HG02870 (cell line): Measurements from ENCODE around the gene NCKAP5.
"Not testable (repeated sequence)": the region's sequence is repeated elsewhere in the genome, so short reads cannot be mapped to it uniquely, and the experiment has no call there.

Experiments used
- ATAC-seq: cut with Tn5 transposase; IDR thresholded peaks from one replicate; pipeline ENCODE4 v1.9.1; 2021; ENCODE audit warnings: mild to moderate bottlenecking, moderate library complexity; ENCODE audit not compliant: unreplicated experiment

The NCKAP5 gene

DNA sequence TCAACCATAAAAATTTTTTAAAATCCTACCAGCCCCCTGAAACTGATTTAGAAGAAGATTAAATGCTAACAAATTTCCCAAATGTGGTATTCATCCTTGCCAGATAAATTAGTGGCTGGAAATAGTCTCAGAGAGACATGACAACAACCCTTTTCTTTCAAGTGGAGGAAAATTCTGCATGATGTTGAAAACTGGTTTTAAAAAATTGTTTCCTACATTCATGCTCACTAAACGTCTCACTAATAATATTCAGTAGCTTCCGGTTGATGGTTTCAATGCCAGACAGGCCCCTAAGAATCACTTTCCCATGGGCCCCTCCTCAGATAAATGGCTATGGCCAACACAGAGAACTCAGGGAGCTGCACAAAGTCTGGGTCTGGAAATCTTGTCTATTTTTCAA lies 43.2 kb downstream of the NCKAP5 start:
- no peak for ATAC-seq

DNA sequence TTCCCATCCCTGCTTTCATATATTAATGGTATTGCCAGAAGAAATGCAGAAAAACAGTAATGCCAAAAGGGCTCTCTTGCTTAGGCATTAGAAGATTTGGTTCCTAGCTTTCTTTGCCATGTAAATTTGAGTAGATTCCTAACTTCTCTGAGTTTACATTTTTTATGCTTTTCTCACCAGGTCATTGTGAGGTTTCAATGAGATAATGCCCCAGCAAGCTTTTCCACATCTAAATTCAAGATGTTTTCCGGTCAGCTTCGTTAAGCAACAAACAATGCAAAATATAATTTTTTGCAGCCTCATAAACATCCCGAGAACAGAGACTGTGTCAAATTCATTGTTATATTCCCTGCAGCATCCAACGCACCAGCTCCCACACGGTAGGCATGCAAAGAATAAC lies 44.9 kb downstream of the NCKAP5 start:
- ATAC-seq, result no peak

DNA sequence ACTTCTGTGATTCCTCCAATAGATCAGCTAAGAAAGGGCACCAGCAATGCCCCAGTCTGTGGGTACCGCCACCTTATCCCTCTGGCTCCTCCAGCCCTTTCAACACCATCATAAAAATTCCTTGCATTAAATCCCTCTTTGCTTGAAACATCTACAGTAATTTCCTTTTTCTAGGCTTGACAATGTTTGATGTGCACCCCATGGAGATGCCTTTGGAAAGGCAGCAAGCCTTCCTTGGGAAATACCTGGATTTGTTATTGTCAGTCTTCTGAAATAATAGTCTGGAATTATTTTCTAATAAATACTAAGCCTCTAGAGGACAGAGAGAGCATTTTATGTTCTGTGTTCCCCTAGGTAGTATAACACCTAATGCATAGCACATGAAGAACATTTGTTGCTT lies 46.1 kb downstream of the NCKAP5 start:
- no peak for ATAC-seq

DNA sequence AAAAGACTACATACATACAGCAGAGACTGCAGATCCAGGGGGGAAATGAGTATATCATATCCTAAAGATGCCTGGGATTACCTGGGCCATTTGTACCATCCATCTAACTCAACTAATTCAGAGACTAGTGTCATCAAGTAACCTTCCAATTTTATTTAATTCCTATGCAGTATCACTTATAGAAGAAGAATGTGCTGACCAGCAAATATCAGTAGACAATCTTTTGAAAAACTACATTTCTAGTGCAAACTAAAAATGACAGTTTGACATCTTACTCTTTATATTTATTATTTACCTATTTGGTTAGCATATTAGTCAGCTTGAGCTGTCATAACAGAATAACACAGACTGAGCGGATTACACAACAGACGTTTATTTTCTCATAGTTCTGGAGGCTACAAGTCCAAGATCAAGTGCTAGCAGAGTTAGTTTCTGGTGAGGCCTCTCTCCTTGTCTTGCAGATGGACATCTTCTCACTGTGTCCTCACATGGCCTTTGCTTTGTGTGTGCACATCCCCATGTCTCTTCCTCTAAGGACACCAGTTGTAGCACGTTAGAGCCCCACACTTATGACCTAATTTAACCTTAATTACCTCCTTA lies 47.0 kb downstream of the NCKAP5 start:
- ATAC-seq, result no peak

DNA sequence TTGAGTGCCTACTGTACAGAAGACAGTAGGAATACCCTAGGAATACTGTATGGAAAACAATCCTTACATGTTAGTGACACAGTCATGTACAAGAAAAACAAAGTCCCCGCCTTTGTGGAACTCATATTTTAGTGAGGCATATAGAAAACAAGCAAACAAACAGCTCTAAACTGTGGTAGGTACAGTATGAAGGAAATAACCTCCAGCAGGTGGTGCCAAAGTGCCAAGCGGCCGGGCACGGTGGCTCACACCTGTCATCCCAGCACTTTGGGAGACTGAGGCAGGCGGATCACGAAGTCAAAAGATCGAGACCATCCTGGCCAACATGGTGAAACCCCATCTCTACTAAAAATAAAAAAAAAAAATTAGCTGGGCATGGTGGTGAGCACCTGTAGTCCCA lies 48.6 kb downstream of the NCKAP5 start:
- ATAC-seq, result not testable (repeated sequence)

DNA sequence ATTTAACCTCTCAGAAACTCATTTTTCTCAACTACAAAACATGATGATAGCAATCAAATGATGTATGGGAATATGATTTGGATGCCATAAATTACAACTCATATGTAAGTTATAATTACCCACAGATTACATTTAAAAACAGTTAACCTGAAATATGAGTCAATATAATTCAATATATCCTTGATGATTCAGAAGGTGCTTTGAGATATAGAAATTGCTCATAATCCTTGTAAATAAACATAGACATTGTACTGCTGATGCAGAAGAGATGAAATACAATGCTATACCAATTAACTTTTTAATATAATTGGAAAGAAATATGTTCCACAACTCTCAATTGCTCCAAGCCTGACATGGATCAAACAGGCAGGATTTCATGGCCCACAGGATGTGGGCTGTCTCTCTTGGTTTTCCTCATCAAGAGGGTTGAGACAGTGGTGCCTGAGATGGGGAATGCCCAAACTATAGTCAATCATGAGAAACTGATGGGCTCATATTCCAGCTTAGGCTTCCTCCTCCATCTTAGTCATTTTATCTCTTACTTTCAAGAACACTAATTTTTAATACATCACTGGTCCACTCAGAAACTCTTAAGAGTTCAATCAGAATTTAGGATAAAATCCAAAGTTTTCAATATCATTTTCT lies 49.4 kb downstream of the NCKAP5 start:
- ATAC-seq, result no peak

DNA sequence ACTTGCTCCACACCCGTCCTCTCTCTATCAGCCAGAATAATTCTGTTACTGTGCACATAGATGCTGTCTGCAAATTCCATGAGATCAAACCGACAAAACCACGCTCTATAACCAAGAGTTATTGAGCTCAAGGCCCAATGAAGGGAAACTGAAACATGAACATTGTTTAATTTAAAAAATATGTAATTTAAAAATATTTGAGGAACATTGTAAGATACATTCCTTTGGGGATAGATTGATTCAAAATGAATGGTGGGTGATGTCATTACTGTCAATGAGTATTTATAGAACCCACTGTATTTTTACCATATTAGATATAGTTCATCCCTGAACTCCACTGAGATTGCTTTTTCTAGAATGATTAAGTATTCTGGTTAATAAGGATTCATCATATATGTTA lies 50.4 kb downstream of the NCKAP5 start:
- ATAC-seq, result no peak

DNA sequence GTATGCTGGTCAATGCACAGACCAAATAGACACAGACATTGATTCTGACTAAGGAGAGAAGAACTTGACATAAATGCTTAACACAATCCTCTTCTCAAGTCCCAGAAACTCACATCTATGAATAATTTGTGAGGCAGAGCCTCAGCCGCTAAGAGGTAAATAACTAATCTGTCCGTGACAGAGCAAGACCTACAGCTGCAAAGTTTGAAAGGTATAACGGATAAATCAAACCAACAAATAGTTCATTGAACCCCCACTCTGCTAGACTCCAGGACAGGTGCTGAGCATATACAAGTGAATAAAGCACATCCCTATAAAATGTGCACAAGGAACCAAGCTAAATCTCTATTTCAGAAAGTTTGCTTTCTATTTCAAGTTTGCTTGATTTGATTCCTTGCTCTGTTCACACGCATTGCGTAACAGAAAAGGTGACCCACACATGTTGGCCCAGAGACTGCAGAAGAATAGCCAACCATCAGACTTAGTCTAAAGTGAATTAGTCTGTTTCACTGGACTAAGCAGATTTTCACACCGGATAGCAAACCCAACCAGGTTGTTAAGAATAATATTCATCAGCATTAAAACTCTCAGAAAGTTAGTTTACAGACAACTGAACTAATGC lies 51.7 kb downstream of the NCKAP5 start:
- no peak for ATAC-seq

DNA sequence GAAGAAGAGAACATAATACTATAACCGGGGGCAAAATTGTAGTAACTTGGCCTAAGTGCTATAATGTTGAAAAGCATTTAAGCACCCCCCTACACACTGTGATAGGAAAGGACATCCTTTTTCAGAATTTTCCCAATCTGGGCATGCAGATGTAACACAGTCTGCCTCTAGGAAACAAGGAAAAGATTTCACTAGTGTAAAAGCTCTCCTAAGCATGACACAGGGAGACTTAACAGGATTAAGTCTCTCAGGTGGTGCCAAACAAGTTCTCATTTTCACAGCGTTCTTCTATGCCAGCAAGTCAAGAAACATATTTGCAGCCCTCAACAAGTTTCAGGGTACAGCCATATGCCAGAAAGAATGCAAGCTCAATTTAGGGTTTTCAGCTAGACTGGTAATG lies 53.0 kb downstream of the NCKAP5 start:
- ATAC-seq, result no peak

DNA sequence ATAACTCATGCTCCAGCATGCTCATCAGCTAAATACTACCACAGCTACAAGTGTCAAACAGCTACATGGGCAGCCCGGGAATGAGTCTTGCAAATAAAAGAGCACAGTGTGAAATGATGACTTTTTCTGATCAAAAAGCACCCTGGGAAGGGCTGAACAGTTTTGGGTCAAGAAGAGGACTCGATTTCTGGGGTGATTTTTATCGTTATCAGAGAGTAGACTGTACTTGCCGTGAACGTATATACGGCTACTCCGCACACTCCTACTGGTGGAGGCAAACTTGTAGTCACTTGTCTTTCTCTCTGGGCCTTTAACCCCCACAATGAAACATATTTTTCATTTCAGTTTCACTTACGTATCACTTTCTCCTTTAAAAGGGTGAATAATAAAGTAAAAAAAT lies 54.4 kb downstream of the NCKAP5 start:
- ATAC-seq, result no peak

DNA sequence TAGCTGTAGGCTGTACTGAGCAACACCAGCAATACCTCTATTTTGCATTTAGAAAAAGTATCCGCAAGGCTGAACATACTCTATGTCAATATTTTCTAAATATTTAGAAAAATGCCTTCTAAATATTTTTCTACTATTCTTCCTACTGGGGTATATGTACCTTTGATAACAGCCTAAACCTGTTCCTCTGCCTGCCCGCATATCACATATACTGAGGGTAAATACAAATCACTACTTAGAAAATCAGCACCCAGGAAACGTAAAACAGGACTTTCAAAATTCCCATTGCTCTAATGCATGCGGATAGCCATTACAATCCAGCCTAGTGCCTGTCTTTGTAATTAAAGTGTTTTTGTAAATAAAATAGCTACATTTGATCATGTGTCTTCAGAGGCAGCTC lies 56.1 kb downstream of the NCKAP5 start:
- no peak for ATAC-seq

DNA sequence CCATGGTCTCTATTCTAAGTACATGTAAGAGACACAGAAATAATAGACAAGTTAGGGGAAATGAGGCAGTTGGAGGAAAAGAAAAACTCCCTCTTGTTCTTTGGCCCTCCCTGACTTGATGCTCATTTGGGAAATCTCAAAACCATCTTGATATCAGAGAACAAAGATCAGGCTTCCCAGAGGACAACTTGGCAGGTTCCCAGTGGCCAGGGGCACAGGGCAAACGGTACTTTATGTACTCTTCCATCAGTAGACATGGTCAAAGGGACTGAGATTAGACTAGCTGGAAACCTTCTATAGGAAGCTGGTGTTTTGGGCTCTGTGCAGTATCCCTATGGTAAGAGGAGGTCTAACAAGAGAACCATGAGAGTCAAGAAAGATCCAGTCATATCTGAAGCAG lies 56.6 kb downstream of the NCKAP5 start:
- no peak for ATAC-seq

DNA sequence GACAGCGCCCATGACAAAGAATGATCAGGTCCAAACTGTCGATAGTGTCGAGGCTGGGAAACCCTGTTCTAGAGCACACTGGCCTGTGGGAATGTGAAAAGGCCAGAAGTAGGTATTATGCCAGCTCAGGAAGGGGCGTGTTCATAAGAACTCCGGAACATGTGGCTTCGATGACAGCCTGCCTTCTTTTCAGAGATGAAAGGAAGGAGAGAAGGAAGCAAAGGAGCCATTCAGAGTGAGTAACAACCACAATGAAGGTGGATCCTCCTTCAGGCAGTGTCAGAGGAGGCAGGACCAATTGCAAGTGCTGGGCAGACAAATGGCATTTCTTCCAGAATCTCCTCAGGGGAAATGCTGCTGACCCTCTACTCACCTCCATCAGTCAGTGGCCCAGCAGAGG lies 58.5 kb downstream of the NCKAP5 start:
- ATAC-seq, result no peak

DNA sequence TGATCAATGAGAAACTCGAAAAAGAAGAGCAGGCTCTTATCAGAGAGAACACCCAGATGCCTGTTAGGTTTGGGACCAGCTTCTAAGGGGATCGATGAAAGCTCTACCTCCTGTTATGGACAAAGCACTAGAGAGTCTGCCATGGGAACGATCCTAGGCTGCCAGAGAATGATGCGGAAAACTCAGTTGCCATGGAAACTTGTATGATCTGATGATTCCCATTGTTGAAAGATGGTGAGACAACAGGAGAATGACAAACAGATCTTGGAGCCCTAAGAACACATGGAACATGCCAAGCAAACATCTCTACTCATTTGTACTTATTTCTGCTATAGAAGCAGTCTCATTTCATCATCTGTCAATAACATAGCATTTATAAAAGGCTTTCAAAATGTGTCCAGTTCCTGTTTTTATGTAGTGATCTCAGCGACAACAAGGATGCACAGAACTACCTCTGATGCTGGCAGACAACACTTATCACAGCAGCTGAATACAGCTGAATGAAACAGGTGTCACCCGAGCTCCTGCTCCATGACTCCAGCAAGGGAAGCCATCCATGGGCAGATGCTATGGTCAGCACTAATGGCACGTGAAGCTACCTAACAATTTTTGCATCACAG lies 59.6 kb downstream of the NCKAP5 start:
- ATAC-seq, result no peak

DNA sequence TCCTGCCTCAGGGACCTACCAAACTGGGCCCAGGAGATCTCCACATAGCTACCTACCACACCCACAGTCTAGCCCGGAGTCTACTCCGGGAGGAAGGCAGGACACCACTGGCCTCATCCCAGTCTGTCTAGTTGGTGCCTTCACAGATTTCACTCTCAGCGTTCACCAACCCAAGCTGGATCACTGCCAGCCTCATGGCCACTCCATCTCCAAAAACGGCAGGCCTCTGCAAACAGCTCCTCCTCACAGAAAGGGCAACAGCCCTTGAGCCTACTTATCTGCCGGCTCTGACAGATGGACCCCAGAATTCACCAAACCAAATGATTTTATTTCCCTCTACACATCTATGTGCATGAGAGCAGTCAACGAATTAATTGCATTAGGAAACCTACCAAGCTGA lies 61.3 kb downstream of the NCKAP5 start:
- no peak for ATAC-seq

DNA sequence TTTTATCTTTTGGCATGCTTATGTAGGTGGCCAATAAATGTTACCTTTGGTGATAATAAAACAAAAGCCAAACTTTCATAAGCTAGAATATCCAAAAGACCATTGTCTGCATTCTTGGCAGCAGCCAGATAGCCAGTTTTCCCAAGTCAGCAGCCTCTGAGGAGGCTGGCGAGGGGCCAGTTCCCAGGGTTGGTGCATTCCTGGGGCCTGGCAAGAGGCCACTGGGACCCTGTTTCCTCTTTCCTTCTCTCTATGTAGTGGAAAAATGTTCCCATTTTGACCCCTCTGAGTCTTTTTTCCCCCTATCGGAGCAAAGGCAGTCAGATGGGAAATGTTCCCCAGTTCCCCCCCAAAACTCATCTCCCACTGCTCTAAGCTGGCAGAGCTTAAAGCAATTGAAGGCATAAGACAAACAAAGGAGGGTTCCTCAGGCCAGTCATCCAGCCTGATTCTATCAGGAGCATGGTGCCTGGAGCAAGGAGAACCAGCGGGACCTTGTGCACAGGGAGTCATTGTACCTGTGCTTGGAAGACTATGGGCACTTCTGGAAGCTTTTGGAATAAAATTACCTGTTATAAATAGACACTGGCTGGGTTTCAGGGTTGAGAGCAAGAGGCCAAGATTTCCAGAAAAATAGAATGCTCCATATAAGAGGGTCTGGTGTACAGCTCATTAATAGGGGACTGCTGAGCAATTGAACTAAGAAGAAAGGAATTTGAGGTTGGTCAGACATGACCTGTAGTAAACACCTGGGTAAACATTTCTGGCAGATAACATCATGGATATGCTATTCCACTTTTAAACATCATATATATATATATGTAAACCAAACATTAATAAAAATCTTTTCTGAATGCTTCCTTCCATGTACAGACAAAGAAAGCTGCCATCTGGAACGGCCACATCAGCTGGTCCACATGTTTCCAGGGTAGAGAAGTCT lies 63.4 kb downstream of the NCKAP5 start:
- no peak for ATAC-seq

DNA sequence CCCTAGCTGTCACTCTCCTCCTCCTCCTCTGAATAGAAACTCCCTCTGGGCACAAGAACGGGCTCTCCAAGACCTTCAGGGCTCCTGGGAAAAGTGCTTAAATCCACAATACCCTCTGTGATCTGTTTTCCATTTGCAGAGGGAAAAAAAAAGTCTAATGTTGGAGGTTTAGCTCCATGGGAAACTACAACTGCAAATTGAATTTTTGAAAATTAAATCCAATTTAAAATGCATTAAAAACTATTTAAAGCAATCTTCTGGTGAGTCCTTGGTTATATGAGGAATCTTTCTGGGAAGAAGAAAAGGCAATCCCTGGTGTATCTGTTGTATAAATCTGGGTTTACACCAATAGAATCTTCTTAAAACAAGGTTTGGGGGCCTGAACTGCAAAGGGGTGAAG lies 64.3 kb downstream of the NCKAP5 start:
- no peak for ATAC-seq

DNA sequence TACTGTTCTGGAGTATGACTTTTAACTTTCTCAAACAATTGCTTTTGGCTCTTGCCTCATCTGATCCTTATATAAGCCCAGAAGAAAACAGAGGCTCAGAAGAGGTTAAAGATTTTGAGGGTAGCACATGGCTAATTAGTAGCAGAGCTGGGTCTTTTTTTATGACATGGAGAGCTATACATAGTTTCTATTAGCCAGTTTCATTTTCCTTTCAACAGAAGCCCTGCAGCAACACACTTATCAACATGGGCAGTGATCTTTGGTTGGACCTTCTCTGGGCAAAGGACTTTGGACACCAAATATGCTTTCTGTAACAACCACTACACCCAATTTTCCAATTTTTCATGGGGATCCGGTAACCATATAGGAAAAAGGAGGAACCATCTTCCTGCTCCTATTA lies 64.9 kb downstream of the NCKAP5 start:
- ATAC-seq, result peak; percentile 49

DNA sequence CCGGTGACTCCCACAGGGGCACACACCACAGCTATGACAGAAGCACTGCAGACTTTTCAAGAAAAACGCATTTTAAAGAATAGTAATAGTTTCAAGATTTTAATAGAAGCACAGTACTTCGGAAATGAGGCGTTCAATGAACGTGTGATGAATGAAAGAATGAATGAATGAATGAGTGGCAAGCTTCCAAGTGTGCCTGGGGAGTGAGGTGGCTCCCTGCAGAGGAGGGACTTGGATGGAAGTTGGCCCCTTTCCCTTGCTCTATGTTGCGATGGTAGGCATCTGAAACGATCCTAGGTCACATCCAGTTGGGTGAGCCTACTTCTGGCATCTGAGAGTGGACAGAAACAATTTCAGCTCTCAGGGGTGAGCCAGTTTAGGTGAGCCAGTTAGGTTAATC lies 65.6 kb downstream of the NCKAP5 start:
- ATAC-seq, result no peak

DNA sequence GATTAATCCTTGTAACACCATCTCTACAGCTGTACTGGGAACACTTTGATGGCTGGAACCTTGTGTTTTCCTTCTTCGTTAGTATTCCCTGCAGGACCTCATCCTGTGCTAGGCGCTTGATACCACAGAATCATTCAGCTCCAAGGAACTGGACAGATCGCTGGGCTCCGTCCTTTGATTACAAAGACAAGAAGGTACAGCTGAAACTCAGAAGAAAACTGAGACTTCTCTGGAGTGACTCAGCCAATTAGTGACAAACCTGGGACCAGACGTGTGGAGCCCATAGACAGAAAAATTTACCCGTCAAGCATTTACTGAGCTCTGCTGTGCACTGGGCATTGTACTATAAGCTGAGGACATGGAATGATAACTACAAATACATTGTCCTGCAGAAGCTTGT lies 67.3 kb downstream of the NCKAP5 start:
- ATAC-seq, result no peak
